ENCODE results near the gene SLC10A7.

DNA sequence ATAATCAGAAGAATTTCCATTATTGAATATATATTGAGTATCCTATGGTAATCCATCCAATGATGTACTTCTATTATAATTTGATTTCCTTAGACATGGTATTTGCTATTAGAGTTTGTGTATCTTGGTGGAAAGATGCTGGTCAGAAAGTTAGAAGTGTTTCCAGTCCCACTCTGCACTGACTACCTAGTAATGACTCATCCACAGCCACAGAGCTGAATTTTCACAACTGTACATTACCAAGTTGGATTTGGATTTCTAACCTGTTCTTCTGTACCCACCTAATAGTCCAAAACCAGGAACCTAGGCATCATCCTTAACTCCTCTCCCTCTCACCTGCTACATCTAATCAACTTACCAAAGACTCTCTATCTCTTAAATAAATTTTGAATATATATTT is 162.0 kb downstream of the SLC10A7 start:
- TF ChIP-seq, protein P1, sequence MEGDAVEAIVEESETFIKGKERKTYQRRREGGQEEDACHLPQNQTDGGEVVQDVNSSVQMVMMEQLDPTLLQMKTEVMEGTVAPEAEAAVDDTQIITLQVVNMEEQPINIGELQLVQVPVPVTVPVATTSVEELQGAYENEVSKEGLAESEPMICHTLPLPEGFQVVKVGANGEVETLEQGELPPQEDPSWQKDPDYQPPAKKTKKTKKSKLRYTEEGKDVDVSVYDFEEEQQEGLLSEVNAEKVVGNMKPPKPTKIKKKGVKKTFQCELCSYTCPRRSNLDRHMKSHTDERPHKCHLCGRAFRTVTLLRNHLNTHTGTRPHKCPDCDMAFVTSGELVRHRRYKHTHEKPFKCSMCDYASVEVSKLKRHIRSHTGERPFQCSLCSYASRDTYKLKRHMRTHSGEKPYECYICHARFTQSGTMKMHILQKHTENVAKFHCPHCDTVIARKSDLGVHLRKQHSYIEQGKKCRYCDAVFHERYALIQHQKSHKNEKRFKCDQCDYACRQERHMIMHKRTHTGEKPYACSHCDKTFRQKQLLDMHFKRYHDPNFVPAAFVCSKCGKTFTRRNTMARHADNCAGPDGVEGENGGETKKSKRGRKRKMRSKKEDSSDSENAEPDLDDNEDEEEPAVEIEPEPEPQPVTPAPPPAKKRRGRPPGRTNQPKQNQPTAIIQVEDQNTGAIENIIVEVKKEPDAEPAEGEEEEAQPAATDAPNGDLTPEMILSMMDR (conservative IDR thresholded peaks at IDR 0.05 in 1 of 2, IDR thresholded peaks at IDR 0.05 in 1 of 2; ENCODE audit: low read depth in 1 of 2, low read length in 2 of 2), result no peak
- TF ChIP-seq EZH2 (IDR thresholded peaks at IDR 0.05; ENCODE audit: low read length, missing control alignments), result no peak
